ENCODE data around the gene GNG10. TPM values are rescaled to one million over a fixed set of nuclear protein-coding genes. Genes with fewer than 3 reads are reported as not detected.
"Not testable (repeated sequence)": the region's sequence is repeated elsewhere in the genome, so short reads cannot be mapped to it uniquely, and the experiment has no call there.

The GNG10 gene
- 25.3 TPM for total RNA-seq
- long read RNA-seq, transcript GNG10-201 (3 exons, 1,491 nt) = major isoform, 36 of 36 reads
- long read RNA-seq, partial matches to known transcripts = 0 of 36 reads
- long read RNA-seq, other reads (novel, unspliced or antisense) = 0 of 36 reads

- DNase-seq (peak; percentile 81), ATAC-seq (ENCODE audit: poor library complexity) (peak; percentile 98)
- intact Hi-C loops (cut with DNase I) = no loop called here
Observed at GRCh38 chr9:111661150-111661801, at the start of gene GNG10. TSS of gene GNG10 (plus strand) at chr9:111661605. CDS start at chr9:111661635, 30 bp downstream.

GRCh38 chr9:111613436-111614040 is 47.9 kb upstream of the GNG10 start:
- ATAC-seq (ENCODE audit: poor library complexity) = no peak
- no peak for DNase-seq
- intact Hi-C loops (cut with DNase I) = no loop called here

- no peak for DNase-seq
- ATAC-seq (ENCODE audit: poor library complexity) = no peak
- intact Hi-C loops (cut with DNase I) = no loop called here
Observed at GRCh38 chr9:111615928-111616327, 45.5 kb upstream of the GNG10 start.

GRCh38 chr9:111617349-111617748 is 44.1 kb upstream of the GNG10 start:
- ATAC-seq (ENCODE audit: poor library complexity); DNase-seq; intact Hi-C loops (cut with DNase I): not testable (repeated sequence)

DNA sequence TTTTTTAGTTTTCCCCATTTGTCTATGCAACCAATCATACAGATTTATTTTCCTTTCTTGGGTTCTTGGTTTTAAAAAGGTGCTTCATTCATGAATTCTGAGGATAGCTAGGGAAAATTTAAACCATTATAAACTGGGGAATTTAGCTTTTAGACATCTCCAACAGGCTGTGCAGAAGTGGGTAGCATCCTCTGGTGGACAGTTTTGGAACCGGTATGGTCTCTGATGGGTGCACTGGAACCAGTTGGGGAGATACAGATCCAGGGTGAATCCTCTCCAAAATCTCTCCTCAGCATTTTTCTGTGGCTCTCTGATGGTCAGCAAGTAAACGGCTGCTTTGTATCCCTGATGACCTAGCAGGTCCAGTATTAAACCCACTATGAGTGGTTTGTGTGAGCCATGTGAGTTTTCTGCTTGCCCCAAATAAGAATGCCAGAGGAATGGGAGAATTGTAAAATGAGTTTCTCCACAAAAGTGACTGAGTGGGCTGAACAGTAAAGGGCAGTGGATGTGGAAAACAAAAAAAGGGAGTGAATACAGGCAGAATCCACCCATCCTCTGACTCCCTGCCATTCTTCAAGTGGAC is 39.4 kb upstream of the GNG10 start:
- DNase-seq = no peak
- intact Hi-C loops (cut with DNase I) = no loop called here
- peak; percentile 90 for ATAC-seq (ENCODE audit: poor library complexity)

- ATAC-seq (ENCODE audit: poor library complexity) (peak; percentile 38), DNase-seq (no peak)
- intact Hi-C loops (cut with DNase I) = no loop called here
Observed at GRCh38 chr9:111622626-111623025, 38.8 kb upstream of the GNG10 start.

DNA sequence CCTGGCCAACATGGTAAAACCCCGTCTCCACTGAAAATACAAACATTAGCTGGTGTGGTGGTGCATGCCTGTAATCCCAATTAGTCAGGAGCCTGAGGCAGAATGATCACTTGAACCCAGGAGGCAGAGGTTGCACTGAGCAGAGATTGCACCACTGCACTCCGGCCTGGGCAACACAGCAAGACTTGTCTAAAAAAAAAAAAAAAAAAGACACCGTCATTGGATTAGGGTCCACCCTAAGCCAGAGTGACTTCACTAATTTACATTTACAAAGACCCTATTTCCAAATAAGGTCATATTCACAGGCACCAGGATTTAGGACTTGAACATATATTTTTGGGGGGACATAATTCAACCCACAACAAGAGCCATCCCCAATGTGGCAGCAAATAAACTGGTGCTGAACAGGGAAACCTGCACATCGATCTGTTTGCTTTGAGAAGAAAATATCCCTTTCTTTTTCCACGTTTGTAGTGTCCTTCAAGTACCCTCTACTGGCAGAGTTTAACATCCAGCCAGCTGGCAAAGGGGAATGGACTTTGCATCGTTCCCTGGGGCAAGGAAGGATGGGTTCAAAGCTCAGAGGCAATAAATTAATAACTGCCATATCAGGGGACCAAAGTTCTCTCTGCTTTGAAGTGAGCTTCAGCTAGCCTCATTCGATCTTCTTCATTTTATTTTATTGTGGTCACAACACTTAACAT is 34.0 kb upstream of the GNG10 start:
- intact Hi-C loops (cut with DNase I) = no loop called here
- ATAC-seq (ENCODE audit: poor library complexity) (no peak), DNase-seq (no peak)

DNA sequence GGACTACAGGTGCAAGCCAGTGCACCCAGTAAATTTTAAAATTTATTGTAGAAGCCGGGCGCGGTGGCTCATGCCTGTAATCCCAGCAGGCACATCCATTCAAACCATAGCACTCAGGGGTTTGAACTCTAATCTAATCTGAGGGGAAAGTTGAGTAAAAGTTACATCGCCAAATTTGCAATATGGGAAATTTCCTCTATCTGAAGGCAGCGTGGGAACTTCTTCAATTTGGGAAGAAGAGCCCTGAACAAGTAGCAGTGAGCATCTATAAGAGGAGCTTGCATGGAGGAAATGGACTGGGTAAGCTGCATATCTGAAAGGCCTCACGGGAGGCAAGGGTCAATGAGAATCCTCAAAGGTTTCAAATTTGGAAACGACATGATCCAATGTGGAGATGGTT is 33.0 kb upstream of the GNG10 start:
- DNase-seq (no peak), ATAC-seq (ENCODE audit: poor library complexity) (no peak)
- intact Hi-C loops (cut with DNase I) = no loop called here

DNA sequence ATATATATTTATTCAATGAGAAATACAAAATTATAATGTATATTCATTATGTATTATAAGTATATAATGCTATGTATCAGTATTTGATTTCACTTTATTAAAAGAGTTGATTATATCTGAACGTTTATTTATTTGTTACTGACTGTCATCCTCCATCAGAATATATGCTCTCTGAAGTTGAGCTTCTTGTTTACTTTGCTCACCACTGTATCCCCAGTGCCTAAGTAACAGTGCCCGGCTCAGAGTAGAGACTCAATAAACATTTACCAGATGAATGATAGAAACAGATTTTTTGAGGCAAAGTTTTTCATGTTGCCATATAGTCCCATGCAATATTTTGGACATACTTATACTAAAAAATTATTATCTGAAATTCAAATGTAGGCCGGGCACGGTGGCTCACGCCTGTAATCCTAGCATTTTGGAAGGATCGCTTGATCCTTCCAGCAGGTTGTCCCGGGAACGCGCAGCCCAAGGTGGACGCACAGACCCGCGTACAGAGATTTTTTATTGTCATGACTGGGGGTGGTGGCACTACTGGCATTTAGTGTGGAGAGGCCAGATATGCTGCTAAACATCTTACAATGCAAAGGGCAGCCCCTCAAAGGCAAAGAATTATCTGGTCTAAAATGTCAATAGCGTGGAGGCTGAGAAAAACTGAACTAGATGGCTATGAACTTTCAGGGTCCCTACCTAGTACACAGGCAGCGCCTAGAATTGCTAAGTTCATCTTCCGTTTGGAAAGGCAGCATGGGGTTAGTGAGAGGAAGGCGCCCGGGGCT is 31.0 kb upstream of the GNG10 start:
- ATAC-seq (ENCODE audit: poor library complexity) = peak; percentile 32

GRCh38 chr9:111630964-111631213 is 30.5 kb upstream of the GNG10 start:
- DNase-seq (no peak), ATAC-seq (ENCODE audit: poor library complexity) (no peak)
- intact Hi-C loops (cut with DNase I) = no loop called here

More for the DNA sequence above, 31.0 kb upstream of the GNG10 start:
- intact Hi-C loops (cut with DNase I) = no loop called here
- DNase-seq = no peak

DNA sequence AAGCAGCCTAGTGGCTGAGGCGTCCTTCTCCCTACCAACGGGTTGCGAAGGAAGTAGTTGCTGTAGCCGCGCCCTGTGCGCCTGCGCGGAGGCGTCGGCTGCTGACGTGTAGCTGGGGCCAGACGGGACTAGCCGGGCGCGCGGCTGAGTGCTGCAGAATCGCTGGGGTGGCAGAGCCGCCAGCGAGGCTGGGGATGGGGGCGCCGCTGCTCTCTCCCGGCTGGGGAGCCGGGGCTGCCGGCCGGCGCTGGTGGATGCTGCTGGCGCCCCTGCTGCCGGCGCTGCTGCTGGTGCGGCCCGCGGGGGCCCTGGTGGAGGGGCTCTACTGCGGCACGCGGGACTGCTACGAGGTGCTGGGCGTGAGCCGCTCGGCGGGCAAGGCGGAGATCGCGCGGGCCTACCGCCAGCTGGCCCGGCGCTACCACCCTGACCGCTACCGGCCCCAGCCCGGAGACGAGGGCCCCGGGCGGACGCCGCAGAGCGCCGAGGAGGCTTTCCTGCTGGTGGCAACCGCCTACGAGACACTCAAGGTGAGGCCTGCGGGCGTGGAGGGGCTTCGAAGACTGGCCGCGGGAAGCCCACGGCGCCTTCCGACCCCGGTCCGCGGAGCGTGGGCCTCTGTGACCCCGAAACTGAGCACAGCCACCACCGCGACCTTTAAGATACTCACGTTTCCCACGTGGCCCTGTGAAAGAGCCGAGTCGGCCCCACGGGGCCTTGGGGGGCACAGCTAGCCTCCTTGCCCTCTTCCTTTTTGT is 30.0 kb upstream of the GNG10 start, which contains the start of gene DNAJC25:
Gene DNAJC25, plus strand, starts transcription at position 121 of the 758 bp plus-strand sequence. Its CDS starts 74 bp downstream, at position 195.
- ATAC-seq (ENCODE audit: poor library complexity) (peak; percentile 100), DNase-seq (peak; percentile 98)
- intact Hi-C loops (cut with DNase I) = no loop called here

DNA sequence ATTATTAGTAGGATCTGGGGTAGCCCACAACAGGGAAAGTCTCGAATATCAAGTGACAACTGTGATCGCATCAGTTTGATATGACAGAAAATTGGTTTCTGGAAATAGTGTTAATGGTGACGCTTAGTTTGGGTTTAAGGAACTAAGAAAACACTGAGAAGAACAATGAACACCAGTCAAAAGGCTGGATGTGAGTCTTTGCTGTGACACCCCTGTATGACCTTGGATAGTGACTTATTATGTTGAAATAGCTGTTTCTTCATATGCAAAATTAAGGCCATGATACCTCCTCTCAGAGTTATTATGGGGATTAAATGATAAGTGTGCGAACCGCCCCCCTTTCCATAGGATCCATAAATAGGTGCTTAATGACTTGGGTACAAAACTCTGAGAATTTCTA is 29.3 kb upstream of the GNG10 start:
- intact Hi-C loops (cut with DNase I) = no loop called here
- ATAC-seq (ENCODE audit: poor library complexity) (no peak), DNase-seq (no peak)

DNA sequence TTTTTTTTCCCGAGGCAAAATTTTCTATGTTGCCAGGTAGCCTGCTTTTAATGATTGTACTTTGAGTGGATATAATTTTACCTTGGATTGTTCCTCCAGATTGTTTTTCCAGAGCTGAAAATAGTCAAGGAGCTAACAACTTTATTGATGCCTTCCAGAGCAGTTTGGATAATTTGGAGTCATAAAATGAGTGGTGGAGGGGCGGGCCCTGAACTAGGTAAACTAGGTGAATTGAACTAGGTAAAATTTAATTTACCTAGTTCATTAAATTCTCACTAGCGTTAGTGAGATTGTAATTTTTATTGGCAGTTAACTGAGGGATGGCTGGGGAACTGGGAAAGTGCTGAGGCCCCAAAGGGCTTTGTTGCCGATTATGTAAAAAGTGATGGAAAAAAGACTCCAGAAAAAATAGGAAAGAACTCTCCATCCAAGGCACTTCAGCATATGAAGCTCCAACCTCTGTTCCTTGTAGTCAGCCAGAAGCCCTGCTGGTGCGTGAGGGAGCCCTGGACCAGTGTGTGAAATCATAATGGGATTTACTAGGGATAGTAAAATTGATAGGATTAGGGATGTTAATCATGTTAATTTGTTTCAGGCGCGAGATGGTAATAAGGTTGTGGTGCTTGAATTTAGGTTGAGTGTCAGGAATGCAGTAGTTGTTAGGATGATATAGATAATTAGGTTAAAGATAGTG is 28.6 kb upstream of the GNG10 start:
- intact Hi-C loops (cut with DNase I) = no loop called here
- no peak for DNase-seq
- no peak for ATAC-seq (ENCODE audit: poor library complexity)

DNA sequence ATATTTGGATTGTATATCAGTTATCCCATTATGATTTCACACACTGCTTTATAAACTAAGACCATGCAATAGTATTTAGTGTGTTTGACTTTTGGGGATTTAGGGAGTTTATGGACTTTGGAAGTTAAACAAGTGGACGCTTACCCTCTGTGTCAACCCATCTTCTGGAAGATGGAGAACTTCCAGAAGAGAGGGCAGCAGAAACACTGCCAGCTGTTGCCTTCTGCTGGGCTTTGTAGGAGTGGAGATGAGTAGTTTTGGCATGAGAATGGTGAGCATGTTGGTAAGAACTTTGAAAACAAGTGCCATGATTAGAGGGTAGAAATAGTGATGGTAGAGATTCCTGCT is 28.0 kb upstream of the GNG10 start:
- ATAC-seq (ENCODE audit: poor library complexity) (no peak), DNase-seq (no peak)
- intact Hi-C loops (cut with DNase I) = no loop called here

DNA sequence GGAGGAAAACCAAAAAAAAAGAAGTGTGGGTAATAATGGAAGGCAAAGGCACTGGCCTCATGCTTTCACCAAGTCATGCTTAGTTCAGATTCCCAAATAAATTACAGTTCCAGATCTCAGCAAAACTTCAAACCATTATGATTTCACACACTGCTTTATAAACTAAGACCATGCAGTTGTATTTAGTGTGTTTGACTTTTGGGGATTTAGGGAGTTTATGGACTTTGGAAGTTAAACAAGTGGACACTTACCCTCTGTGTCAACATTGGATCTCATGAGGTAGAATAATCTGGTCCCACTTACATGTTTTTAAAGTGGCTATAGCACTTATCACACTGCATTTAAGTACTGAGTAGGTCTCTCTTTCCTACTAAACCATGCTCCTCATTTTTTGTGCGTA is 26.5 kb upstream of the GNG10 start:
- no peak for DNase-seq
- intact Hi-C loops (cut with DNase I) = no loop called here
- ATAC-seq (ENCODE audit: poor library complexity) = no peak

GRCh38 chr9:111637421-111637950 is 23.9 kb upstream of the GNG10 start:
- ATAC-seq (ENCODE audit: poor library complexity) = no peak
- DNase-seq = no peak
- intact Hi-C loops (cut with DNase I) = no loop called here

DNA sequence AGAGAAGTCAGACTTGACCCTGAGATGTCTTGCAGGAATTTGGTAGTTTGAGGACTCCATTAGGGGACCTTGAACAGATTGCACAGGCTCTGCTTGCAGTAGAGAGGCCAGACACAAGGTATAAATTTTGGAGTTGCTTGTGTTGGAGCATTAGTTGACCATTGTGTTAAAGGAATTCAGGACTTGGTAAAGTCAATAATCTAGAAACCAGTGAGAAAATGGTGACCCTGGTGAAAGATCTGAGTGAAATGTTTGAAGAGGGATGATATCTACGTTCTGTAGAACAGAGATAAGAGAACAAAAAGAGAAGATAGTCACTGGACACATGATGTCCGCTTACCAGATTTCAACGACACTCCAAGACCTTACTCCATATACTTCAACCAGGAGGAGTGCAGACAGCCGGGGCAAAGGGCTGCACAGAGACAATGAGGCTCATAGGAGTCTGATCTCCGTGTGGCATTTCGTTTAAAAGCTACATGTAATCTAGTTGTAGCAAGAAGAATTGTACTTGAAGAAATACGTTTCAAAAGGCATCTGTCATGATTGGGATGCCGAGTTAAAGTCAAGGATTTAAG is 17.1 kb upstream of the GNG10 start:
- no peak for ATAC-seq (ENCODE audit: poor library complexity)
- intact Hi-C loops (cut with DNase I) = no loop called here
- DNase-seq = no peak

All from Right ventricle myocardium superior (tissue), 1 donor.